ENCODE results near the gene FGF2.

- TF ChIP-seq POLR2A (IDR thresholded peaks at IDR 0.05; ENCODE audit: low read depth) (no peak), POLR2AphosphoS5 (IDR thresholded peaks at IDR 0.05) (peak in 1 of 2 donors; percentile 48), CTCF (IDR thresholded peaks at IDR 0.05) (no peak)
These were observed 16.4 kb downstream of the FGF2 start for GRCh38 chr4:122842984-122843531.
